GM18870 (cell line): ENCODE data around the gene FARS2.

ENCODE experiments used
- ATAC-seq: cut with Tn5 transposase; IDR thresholded peaks from one replicate; pipeline ENCODE4 v1.9.1; 2021; ENCODE audit warnings: moderate library complexity; ENCODE audit not compliant: unreplicated experiment

FARS2 gene

DNA sequence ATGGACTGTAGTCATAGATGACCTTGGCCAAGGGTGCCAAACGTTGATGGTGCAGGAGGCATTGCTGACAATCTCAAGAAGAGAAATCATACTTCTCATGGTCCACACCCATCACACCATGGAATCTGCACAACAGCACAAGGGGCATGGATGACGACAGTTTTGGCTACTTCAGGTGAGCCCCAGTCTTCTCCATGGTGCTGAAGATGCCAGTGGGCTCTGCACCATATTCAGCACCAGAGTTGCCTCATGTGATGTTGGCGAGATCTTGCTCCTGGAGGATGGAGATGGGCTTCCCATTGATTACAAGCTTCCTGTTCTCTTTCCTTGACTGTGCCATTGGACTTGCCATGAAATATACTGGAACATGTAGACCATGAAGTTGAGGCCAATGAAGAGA, 556.6 kb downstream of the FARS2 start:
- ATAC-seq: no peak

DNA sequence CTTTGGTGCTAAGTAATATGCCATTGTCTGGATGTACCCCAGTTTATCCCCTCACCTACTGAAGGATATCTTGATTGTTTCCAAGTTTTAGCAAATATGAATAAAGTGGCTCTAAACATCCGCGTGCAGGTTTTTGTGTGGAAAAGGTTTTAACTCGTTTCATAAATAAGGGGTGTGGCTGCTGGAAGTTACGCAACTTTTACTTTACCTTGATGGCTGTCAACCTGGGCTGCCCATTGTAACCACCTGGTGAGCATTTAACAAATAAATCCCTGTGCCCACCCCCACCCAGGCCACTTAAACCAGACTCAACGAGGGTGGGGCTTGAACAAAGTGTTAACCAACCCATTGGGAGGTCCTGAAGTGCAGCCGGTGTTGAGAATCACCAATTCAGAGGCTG, 557.6 kb downstream of the FARS2 start:
- no peak for ATAC-seq
